GM23338 (cell line): ENCODE data around the gene CCNB1IP1. TPM values are rescaled to one million over a fixed set of nuclear protein-coding genes. Genes with fewer than 3 reads are reported as not detected.
"Not testable (repeated sequence)": the region's sequence is repeated elsewhere in the genome, so short reads cannot be mapped to it uniquely, and the experiment has no call there.

ENCODE experiments used
- ATAC-seq: fragments of 200-7000 bp; cut with Tn5 transposase; 3 replicates; pipeline ENCODE4 v1.9.1; 2020
- DNase-seq: peaks from one replicate; pipeline ENCODE4 v3.0.0-alpha.2; 2015; ENCODE audit warnings: low spot score
- H2AFZ ChIP-seq: fragments of 200-600 bp; sonication (generic); 2 replicates; pipeline ENCODE4 v1.8.0; 2016; ENCODE audit warnings: antibody characterized with exemption, mild to moderate bottlenecking, moderate library complexity
- H3F3A ChIP-seq: fragments of 200-600 bp; sonication (generic); replicated peaks from 2 replicates; pipeline ENCODE4 v1.8.0; 2017; ENCODE audit warnings: antibody characterized with exemption, mixed run types, low read depth
- H3K27ac ChIP-seq: fragments of 200-600 bp; sonication (generic); 2 replicates; pipeline ENCODE4 v1.6.1; 2016; ENCODE audit warnings: low read depth
- H3K27me3 ChIP-seq: fragments of 200-600 bp; sonication (generic); 2 replicates; pipeline ENCODE4 v1.8.0; 2016; ENCODE audit warnings: mild to moderate bottlenecking, mixed run types, moderate library complexity; ENCODE audit not compliant: insufficient read depth
- H3K36me3 ChIP-seq: fragments of 200-600 bp; sonication (generic); 2 replicates; pipeline ENCODE4 v1.8.0; 2016; ENCODE audit warnings: mild to moderate bottlenecking; ENCODE audit not compliant: insufficient read depth
- H3K4me1 ChIP-seq: fragments of 200-600 bp; sonication (generic); 2 replicates; pipeline ENCODE4 v1.8.0; 2016; ENCODE audit warnings: mild to moderate bottlenecking, moderate library complexity; ENCODE audit not compliant: insufficient read depth
- H3K4me2 ChIP-seq: fragments of 200-600 bp; sonication (generic); 2 replicates; pipeline ENCODE4 v1.7.1; 2017; ENCODE audit warnings: mixed run types
- H3K4me3 ChIP-seq: fragments of 200-600 bp; sonication (generic); 2 replicates; pipeline ENCODE4 v1.6.1; 2016; ENCODE audit warnings: mixed run types
- H3K79me2 ChIP-seq: fragments of 200-600 bp; sonication (generic); replicated peaks from 2 replicates; pipeline ENCODE4 v1.8.0; 2017; ENCODE audit warnings: mild to moderate bottlenecking; ENCODE audit not compliant: insufficient read depth
- H3K9me2 ChIP-seq: fragments of 200-600 bp; sonication (generic); 2 replicates; pipeline ENCODE4 v1.8.0; 2017; ENCODE audit not compliant: insufficient read depth
- H4K20me1 ChIP-seq: fragments of 200-600 bp; sonication (generic); replicated peaks from 2 replicates; pipeline ENCODE4 v1.8.0; 2017; ENCODE audit warnings: mild to moderate bottlenecking; ENCODE audit not compliant: insufficient read depth
- H3K27ac Mint-ChIP-seq: 2 replicates; pipeline ENCODE4 v1.8.0; 2020; ENCODE audit warnings: inconsistent platforms, mild to moderate bottlenecking, moderate library complexity, mixed read lengths
- H3K27me3 Mint-ChIP-seq: 3 replicates; pipeline ENCODE4 v1.8.0; 2022; ENCODE audit warnings: low read depth, mild to moderate bottlenecking, moderate library complexity, mixed read lengths, inconsistent platforms; ENCODE audit not compliant: insufficient read depth, poor library complexity
- H3K36me3 Mint-ChIP-seq: 3 replicates; pipeline ENCODE4 v1.8.0; 2021; ENCODE audit warnings: low read depth, mild to moderate bottlenecking, inconsistent platforms, moderate library complexity, mixed read lengths
- H3K4me1 Mint-ChIP-seq: 3 replicates; pipeline ENCODE4 v1.8.0; 2020; ENCODE audit warnings: mild to moderate bottlenecking, inconsistent platforms, mixed read lengths
- H3K4me3 Mint-ChIP-seq: 3 replicates; pipeline ENCODE4 v1.8.0; 2021; ENCODE audit warnings: moderate library complexity, mild to moderate bottlenecking, inconsistent platforms, mixed read lengths
- H3K9me3 Mint-ChIP-seq: 3 replicates; pipeline ENCODE4 v1.8.0; 2020; ENCODE audit warnings: moderate library complexity, mild to moderate bottlenecking, inconsistent platforms, mixed read lengths
- CREB1 ChIP-seq: fragments of 250-450 bp; sonication (Bioruptor Pico); IDR thresholded peaks from 2 replicates; pipeline ENCODE4 v1.5.0; 2020; ENCODE audit warnings: low read depth, mild to moderate bottlenecking, moderate library complexity
- EZH2 ChIP-seq: fragments of 200-600 bp; sonication (generic); IDR thresholded peaks from one replicate; pipeline ENCODE4 v1.8.0; 2017; ENCODE audit warnings: antibody characterized with exemption, mild to moderate bottlenecking, low read depth; ENCODE audit not compliant: unreplicated experiment
- EZH2phosphoT487 ChIP-seq: fragments of 200-600 bp; sonication (generic); IDR thresholded peaks from one replicate; pipeline ENCODE4 v1.8.1; 2018; ENCODE audit warnings: antibody characterized with exemption; ENCODE audit not compliant: unreplicated experiment
- JUNB ChIP-seq: IDR thresholded peaks from one replicate; pipeline ENCODE4 v1.6.1; 2016; ENCODE audit warnings: antibody characterized with exemption; ENCODE audit not compliant: unreplicated experiment
- NANOG ChIP-seq: IDR thresholded peaks from 2 replicates; pipeline ENCODE4 v1.6.1; 2016; ENCODE audit warnings: antibody characterized with exemption, borderline replicate concordance
- POLR2AphosphoS5 ChIP-seq: IDR thresholded peaks from 2 replicates; pipeline ENCODE4 v1.6.1; 2016; ENCODE audit warnings: antibody characterized with exemption, low read depth
- REST ChIP-seq: IDR thresholded peaks from one replicate; pipeline ENCODE4 v1.6.1; 2018; ENCODE audit warnings: antibody characterized with exemption; ENCODE audit not compliant: unreplicated experiment
- STAT1 ChIP-seq: IDR thresholded peaks from one replicate; pipeline ENCODE4 v1.6.1; 2016; ENCODE audit warnings: antibody characterized with exemption; ENCODE audit not compliant: unreplicated experiment
- ZNF114 ChIP-seq: fragments of 250-450 bp; sonication (Bioruptor Pico); IDR thresholded peaks from 2 replicates; pipeline ENCODE4 v1.5.0; 2020; ENCODE audit warnings: mild to moderate bottlenecking, moderate library complexity
- ZNF331 ChIP-seq: fragments of 250-450 bp; sonication (Bioruptor Pico); IDR thresholded peaks from 2 replicates; pipeline ENCODE4 v1.5.0; 2020; ENCODE audit warnings: low read depth, mild to moderate bottlenecking, moderate library complexity
- polyA plus RNA-seq: library from polyadenylated mRNA; unstranded; fragments of >200 nt; fragmentation: Nextera tagmentation; extraction: Ambion mirVana; gene quantifications from 2 replicates; pipeline ENCODE4 v1.2.1, GENCODE V29; 2016
- total RNA-seq: library from RNA; depleted of rRNA; stranded (reverse); fragments of >200 nt; shearing (Covaris generic); gene quantifications from 2 replicates; pipeline ENCODE4 v1.2.3, GENCODE V29; 2014
- TF ChIP-seq, protein P1 (sequence below): IDR thresholded peaks from 2 replicates; pipeline ENCODE4 v1.6.1; 2016; ENCODE audit warnings: antibody characterized with exemption

CCNB1IP1 gene
- total and polyA plus RNA-seq, 2 experiments from 2014 or later = 108 to 254 TPM

GRCh38 chr14:20343092-20343861 is 10.2 kb upstream of the CCNB1IP1 start, which contains the start of gene PARP2 (continued):
- TF ChIP-seq, protein P1, sequence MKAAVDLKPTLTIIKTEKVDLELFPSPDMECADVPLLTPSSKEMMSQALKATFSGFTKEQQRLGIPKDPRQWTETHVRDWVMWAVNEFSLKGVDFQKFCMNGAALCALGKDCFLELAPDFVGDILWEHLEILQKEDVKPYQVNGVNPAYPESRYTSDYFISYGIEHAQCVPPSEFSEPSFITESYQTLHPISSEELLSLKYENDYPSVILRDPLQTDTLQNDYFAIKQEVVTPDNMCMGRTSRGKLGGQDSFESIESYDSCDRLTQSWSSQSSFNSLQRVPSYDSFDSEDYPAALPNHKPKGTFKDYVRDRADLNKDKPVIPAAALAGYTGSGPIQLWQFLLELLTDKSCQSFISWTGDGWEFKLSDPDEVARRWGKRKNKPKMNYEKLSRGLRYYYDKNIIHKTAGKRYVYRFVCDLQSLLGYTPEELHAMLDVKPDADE = no peak
- TF ChIP-seq ZNF114 (CRISPR knock-in tag) (0 out of 2 replicates have a peak, but pooled peaks have one; percentile 49), REST (no peak), STAT1 (no peak), CREB1 (CRISPR knock-in tag) (peak; percentile 98), EZH2 (no peak), POLR2AphosphoS5 (peak; percentile 82), EZH2phosphoT487 (no peak), NANOG (no peak), JUNB (no peak), ZNF331 (CRISPR knock-in tag) (no peak)

DNA sequence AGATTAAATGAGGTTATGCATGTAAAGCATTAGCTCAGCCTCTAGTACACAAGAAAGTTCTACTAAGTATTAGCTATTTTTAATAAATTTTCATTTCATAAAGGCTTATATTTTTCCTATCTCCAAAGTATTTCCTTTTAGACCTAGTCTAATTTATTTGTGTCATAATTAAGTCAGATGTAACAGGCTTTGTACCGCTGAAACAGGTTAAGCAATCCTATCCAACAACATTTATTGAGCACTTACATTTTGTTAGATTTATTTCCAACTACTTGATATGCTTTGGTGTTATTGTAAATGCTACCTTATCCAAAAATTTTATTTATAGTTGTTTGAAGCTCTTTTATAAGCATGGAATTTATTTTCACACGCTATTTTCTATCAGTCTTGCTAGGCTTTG is 8.6 kb upstream of the CCNB1IP1 start:
- Mint-ChIP-seq H3K27me3 (peaks cover 6% of the 10 kb centered on the region), H3K27ac (no peak overlapping the region), H3K4me3 (peak overlapping the region; percentile 90), H3K9me3 (peaks cover 3% of the 10 kb centered on the region; the same call in 1 of the 3 replicates), H3K4me1 (0 out of 3 replicates have a peak, but pooled peaks cover 4% of the 10 kb centered on the region), H3K36me3 (peaks cover 21% of the 10 kb centered on the region)
- Histone ChIP-seq H4K20me1 (no peaks in the 10 kb centered on the region), H3K4me1 (peaks cover 6% of the 10 kb centered on the region), H3K4me2 (peak overlapping the region; percentile 71), H3K9me2 (no peaks in the 10 kb centered on the region), H3K4me3 (peak overlapping the region; percentile 58), H3K27me3 (no peaks in the 10 kb centered on the region), H3K27ac (peak overlapping the region; percentile 99), H3K79me2 (peaks cover 14% of the 10 kb centered on the region), H2AFZ (no peak overlapping the region), H3F3A (no peaks in the 10 kb centered on the region), H3K36me3 (peaks cover 16% of the 10 kb centered on the region; the same call in 1 of the 2 replicates)
- TF ChIP-seq POLR2AphosphoS5 (no peak), STAT1 (no peak), EZH2 (no peak)
- DNase-seq (no peak), ATAC-seq (no peak)

- not testable (repeated sequence) for H3K27ac Mint-ChIP-seq, H3K27me3 ChIP-seq, H3K9me3 Mint-ChIP-seq, DNase-seq, H3K9me2 ChIP-seq, H3K27ac ChIP-seq, H3K27me3 Mint-ChIP-seq, H3K4me1 ChIP-seq, H3F3A ChIP-seq, H3K4me3 ChIP-seq, H4K20me1 ChIP-seq, H3K4me2 ChIP-seq, H3K4me1 Mint-ChIP-seq, H2AFZ ChIP-seq, ATAC-seq
- peaks cover 14% of the 10 kb centered on the region for H3K79me2 ChIP-seq
- peaks cover 15% of the 10 kb centered on the region for H3K36me3 Mint-ChIP-seq
- H3K36me3 ChIP-seq = peaks cover 11% of the 10 kb centered on the region; the same call in 1 of the 2 replicates
- 0 out of 3 replicates have a peak overlapping the region, but pooled peaks have one; percentile 29 for H3K4me3 Mint-ChIP-seq
Observed at GRCh38 chr14:20341032-20341431, 8.0 kb upstream of the CCNB1IP1 start.
